Pancreas (tissue), 10 donors: ENCODE measurements around the gene RGS17. TPM values are rescaled to one million over a fixed set of nuclear protein-coding genes. Genes with fewer than 3 reads are reported as not detected.
"Not testable (repeated sequence)": the region's sequence is repeated elsewhere in the genome, so short reads cannot be mapped to it uniquely, and the experiment has no call there.

Source experiments
- ATAC-seq, 4 donors: fragments of 200-7000 bp; cut with Tn5 transposase; one replicate each; pipeline versions ENCODE4 v1.8.0 to v1.9.1; 2020; ENCODE audit warnings: mild to moderate bottlenecking in 4 of 4, moderate library complexity in 4 of 4
- DNase-seq, 6 donors: peaks; one replicate each; pipeline ENCODE4 v3.0.0-alpha.2; 2020
- FAIRE-seq: peaks from 2 replicates; lab custom pipeline; 2012; peaks lifted over from hg19 to GRCh38; lab: Jason Lieb, UNC
- H3K27ac ChIP-seq, 4 donors: fragments of 200-600 bp; sonication (generic); 1 replicate in 3 of 4; 2 replicates in 1 of 4; pipeline versions ENCODE4 v1.5.0 to v1.8.0; 2020
- H3K27me3 ChIP-seq, 4 donors: fragments of 200-600 bp; one replicate each; pipeline ENCODE4 v1.8.0; 2021
- H3K36me3 ChIP-seq, 3 donors: fragments of 200-600 bp; sonication (generic) in 1 of 3; one replicate each; pipeline versions ENCODE4 v1.5.0 to v1.8.0; 2020 to 2021
- H3K4me1 ChIP-seq, 3 donors: fragments of 200-600 bp; one replicate each; pipeline ENCODE4 v1.8.0; 2021
- H3K4me3 ChIP-seq, 4 donors: fragments of 200-600 bp; sonication (generic) in 2 of 4; one replicate each; pipeline versions ENCODE4 v1.5.0 to v1.8.0; 2020 to 2021
- H3K9me3 ChIP-seq, 4 donors: fragments of 200-600 bp; one replicate each; pipeline ENCODE4 v1.8.0; 2021
- WGBS, 2 donors: extraction: QIAGEN DNeasy Blood & Tissue Kit; methylation state at CpG; one replicate each; pipeline ENCODE4 v1.1.7; 2013; 5-methylcytosine and 5-hydroxymethylcytosine counted together
- intact Hi-C, 3 donors: fragments of 100-400 bp; cut with DNase I; formaldehyde crosslinking; loops; one replicate each; pipeline versions ENCODE4 v1.11.1 to v1.14.2; 2022
- polyA plus RNA-seq, 2 donors: library from polyadenylated mRNA; stranded (reverse); fragments of 200-250 nt; gene quantifications; one replicate each; pipeline ENCODE4 v1.2.3, GENCODE V29; 2013
- total RNA-seq, 6 donors: library from RNA; stranded (reverse); fragmentation: NEBNext Ultra II Directional in 4 of 6; extraction: Animal tissue kit (Norgen Biotek cat#: 25700) in 4 of 6; gene quantifications; one replicate each; pipeline versions ENCODE4 v1.2.1 to v1.2.4, GENCODE V29; 2021 to 2023
- TF ChIP-seq, protein P1 (sequence below), 4 donors: fragments of 200-600 bp; sonication (generic) in 3 of 4; IDR thresholded peaks; one replicate each; pipeline versions ENCODE4 v1.5.0 to v1.8.0; 2021; ENCODE audit warnings: antibody characterized with exemption in 4 of 4
- donor health status: healthy with polysubstance abuse.
- donor health status: DM: no; HTN: no; CAD: no; lungs with moderate emphysema.
- donor health status: DM: no; HTN: no; CAD: no.
- donor health status: control.
- donor health status: control.
- donor health status: Bipolar disorder and iron deficiency.
- donor health status: DM: yes; HTN: yes; CAD: no.
- donor health status: DM: no; HTN: no; CAD: no.
- donor health status: DM: no; HTN: no; CAD: no.
- donor health status: DM: yes; HTN: yes; CAD: no.

Gene RGS17
- total and polyA plus RNA-seq, 8 donors: 0.39 to 3.7 (median 1.1) TPM

DNA sequence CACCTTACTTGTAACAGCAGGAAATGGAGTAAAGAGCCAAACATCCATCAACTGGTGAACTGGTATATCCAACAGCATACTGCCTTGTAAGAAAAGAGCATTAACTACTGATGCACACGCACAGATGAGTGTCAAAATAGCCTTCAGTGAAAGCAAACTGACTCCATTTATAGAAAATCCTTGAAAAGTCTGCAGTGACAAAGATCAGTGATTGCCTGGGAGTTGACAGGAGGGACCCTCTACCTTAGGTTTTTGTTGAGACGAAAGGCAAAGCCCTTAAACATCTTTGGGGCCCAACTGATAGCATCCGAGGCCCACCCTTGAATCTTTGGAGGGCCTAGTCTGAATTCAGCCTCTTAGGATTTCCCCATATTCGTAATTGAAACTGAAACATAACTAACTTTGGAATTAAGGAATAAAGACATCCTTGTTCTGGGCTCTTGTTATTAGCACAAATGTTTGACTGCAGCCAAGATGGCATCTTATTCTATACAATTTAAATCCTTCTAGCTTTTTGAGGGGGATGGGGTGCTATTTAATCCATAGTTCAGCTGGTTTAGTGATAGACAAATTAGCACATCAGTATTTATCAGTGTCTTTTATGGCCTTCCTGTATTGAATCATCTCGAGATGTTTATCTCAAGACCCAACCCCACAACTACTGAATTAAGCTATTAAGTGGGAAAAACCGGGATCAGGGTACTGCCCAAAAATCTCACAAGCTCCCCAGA is 161.2 kb downstream of the RGS17 start:
- Histone ChIP-seq H3K4me3 (no peak overlapping the region), H3K27ac (no peak overlapping the region), H3K4me1 (no peaks in the 10 kb centered on the region), H3K36me3 (peaks cover 0 to 26% (median 8%) of the 10 kb centered on the region in 3 donors), H3K9me3 (no peaks in the 10 kb centered on the region), H3K27me3 (no peaks in the 10 kb centered on the region)
- no peak for DNase-seq
- intact Hi-C loops: no loop called here
- TF ChIP-seq, protein P1, sequence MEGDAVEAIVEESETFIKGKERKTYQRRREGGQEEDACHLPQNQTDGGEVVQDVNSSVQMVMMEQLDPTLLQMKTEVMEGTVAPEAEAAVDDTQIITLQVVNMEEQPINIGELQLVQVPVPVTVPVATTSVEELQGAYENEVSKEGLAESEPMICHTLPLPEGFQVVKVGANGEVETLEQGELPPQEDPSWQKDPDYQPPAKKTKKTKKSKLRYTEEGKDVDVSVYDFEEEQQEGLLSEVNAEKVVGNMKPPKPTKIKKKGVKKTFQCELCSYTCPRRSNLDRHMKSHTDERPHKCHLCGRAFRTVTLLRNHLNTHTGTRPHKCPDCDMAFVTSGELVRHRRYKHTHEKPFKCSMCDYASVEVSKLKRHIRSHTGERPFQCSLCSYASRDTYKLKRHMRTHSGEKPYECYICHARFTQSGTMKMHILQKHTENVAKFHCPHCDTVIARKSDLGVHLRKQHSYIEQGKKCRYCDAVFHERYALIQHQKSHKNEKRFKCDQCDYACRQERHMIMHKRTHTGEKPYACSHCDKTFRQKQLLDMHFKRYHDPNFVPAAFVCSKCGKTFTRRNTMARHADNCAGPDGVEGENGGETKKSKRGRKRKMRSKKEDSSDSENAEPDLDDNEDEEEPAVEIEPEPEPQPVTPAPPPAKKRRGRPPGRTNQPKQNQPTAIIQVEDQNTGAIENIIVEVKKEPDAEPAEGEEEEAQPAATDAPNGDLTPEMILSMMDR (IDR thresholded peaks at IDR 0.05): no peak
- FAIRE-seq: no peak
- 95 to 96% methylated on average over 6 of the region's 6 CpGs for WGBS, 2 donors
- no peak for ATAC-seq

DNA sequence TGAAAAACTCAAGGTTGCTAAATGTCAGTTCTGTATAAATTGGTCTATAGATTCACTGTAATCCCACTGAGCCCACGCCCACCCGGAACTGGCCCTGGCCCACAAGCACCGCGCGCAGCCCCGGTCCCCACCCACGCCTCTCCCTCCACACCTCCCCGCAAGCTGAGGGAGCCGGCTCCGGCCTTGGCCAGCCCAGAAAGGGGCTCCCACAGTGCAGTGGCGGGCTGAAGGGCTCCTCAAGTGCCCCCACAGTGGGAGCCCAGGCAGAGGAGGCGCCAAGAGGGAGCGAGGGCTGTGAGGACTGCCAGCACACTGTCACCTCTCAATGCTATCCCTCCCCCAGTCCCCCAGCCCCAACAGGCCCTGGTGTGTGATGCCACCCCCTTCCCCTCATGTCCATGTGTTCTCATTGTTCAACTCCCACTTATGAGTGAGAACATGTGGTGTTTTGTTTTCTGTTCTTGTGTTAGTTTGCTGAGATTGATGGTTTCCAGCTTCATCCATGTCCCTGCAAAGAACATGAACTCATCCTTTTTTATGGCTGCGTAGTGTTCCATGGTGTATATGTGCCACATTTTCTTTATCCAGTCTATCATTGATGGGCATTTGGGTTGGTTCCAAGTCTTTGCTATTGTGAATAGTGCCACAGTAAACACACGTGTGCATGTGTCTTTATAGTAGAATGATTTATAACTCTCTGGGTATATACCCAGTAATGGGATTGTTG is 164.8 kb downstream of the RGS17 start:
- H3K4me1 ChIP-seq, H3K36me3 ChIP-seq, H3K27me3 ChIP-seq, H3K27ac ChIP-seq, H3K4me3 ChIP-seq, intact Hi-C loops, DNase-seq, H3K9me3 ChIP-seq, FAIRE-seq, ATAC-seq: not testable (repeated sequence)
- 80 to 89% methylated on average over 15 of the region's 15 CpGs for WGBS, 2 donors

DNA sequence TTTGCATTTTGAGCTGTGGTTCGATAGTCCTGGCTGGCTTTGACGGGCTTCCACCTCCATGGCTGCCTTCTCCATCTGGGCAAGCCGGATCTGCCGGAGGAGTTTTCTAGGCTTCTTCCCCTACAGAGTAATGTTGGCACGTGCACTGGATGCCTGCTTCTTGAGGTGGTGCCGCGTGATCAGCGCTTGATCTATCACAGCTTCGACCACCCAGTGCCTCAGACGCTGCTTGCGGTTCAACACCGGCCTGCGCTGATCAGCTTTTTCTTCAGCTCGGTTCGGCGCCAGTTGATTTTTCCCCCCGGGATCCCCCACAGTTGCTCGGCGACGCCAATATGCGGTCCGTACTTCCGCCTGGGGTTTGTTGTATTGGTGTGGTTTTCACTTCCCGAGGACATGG is 171.7 kb downstream of the RGS17 start:
- H3K4me1 ChIP-seq: no peaks in the 10 kb centered on the region
- 78 to 85% methylated on average over 24 of the region's 24 CpGs for WGBS, 2 donors
- no peaks in the 10 kb centered on the region for H3K9me3 ChIP-seq
- no peak for ATAC-seq
- intact Hi-C loops: loop anchor here in 1 of 3 donors (10.0 kb wide), 1 partner anchor 95 kb away; no protein-coding TSS in a partner anchor
- H3K27ac ChIP-seq: no peak overlapping the region
- TF ChIP-seq, protein P1 (IDR thresholded peaks at IDR 0.05): no peak
- H3K27me3 ChIP-seq: no peaks in the 10 kb centered on the region
- H3K36me3 ChIP-seq: no peaks in the 10 kb centered on the region
- H3K4me3 ChIP-seq: no peak overlapping the region
- FAIRE-seq: no peak
- DNase-seq: peak in 1 of 6 donors; percentile 23

DNA sequence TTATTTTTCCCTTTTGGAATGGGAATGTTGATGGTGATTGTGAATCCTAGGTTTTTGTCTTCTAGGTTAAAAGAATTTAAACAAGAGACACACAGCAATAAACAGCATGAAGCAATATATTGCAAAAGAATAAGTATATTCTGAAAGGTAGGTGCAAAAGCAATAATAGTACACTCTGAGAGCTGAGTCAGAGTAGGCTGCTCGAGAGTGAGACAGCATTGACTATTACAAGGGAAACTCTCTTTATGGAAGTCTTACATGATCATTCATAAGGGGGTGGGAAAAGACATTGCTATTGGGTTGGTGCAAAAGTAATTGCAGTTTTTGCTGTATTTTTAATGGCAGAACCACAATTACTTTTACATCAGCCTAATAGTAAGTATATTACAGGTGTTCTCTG is 173.3 kb downstream of the RGS17 start:
- no peak for ATAC-seq
- no peak for FAIRE-seq
- TF ChIP-seq, protein P1 (IDR thresholded peaks at IDR 0.05): no peak
- DNase-seq: no peak
- no peaks in the 10 kb centered on the region for H3K9me3 ChIP-seq
- intact Hi-C loops: loop anchor here in 1 of 3 donors (10.0 kb wide), 1 partner anchor 93 kb away; no protein-coding TSS in a partner anchor
- H3K27me3 ChIP-seq: no peaks in the 10 kb centered on the region
- no peak overlapping the region for H3K27ac ChIP-seq
- 49 to 59% methylated on average over 1 of the region's 1 CpG for WGBS, 2 donors
- no peaks in the 10 kb centered on the region for H3K36me3 ChIP-seq
- no peak overlapping the region for H3K4me3 ChIP-seq
- H3K4me1 ChIP-seq: no peaks in the 10 kb centered on the region

Other genes starting within 250 kb of the RGS17 start
- gene FBXO5, start 148.2 kb downstream of the RGS17 start, total RNA-seq: 1 to 10 TPM in 4 of 6 donors, under 1 TPM in 2; 0.87 to 3.2 (median 1.5) TPM
- 1 to 10 TPM in 1 of 2 donors, under 1 TPM in 1; 0.57 to 2.5 TPM for gene FBXO5, start 148.2 kb downstream of the RGS17 start, polyA plus RNA-seq
- 1 to 10 TPM; 4.8 to 9.9 (median 7.3) TPM for gene MTRF1L, start 128.6 kb downstream of the RGS17 start, total RNA-seq
- gene MTRF1L, start 128.6 kb downstream of the RGS17 start, polyA plus RNA-seq: 1 to 10 TPM; 4.4 to 8.5 TPM